ENCODE results near the gene KRT80.
"Not testable (repeated sequence)": the region's sequence is repeated elsewhere in the genome, so short reads cannot be mapped to it uniquely, and the experiment has no call there.

Gene KRT80

GRCh38 chr12:52191841-52192791 lies at the start of gene KRT80:
TSS of gene KRT80 (minus strand) at chr12:52192014. CDS start at chr12:52191902, 112 bp downstream.
- DNase-seq, result peak; percentile 70

GRCh38 chr12:52241205-52241842 lies 49.5 kb upstream of the KRT80 start:
- no peak for DNase-seq

DNA sequence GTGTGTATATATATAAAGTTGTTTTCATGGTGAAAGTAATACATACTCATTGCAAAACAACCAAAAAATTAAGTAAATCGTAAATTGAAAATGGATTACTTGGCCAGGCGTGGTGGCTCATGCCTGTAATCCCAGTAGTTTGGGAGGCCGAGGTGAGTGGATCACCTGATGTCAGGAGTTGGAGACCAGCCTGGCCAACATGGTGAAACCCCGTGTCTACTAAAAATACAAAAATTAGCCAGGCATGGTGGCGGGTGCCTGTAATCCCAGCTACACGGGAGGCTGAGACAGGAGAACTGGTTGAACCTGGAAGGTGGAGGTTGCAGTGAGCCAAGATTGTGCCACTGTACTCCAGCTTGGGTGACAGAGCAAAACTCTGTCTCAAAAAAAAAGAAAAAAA lies 48.4 kb upstream of the KRT80 start:
- DNase-seq, result not testable (repeated sequence)

DNA sequence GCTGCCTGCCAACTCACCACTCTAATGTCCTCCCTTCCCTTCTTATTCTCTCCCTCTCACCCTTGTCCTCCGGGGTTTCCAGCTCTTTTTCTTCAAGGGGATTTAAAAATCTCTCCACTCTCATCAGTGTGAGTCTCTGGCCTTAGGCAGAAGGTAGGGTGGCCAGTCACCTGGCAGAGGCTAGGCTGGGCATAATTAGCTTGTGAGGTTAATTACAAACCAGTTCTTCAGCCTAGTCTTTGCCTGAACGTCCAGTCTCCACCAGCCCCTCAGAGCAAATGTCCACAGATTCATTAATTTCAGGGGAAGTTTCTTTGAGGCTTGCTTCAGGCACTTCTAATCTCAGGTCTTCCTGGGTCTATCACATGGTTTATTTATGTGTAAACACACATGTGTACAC lies 48.0 kb upstream of the KRT80 start:
- DNase-seq, result no peak

- no peak for DNase-seq
These were observed 47.3 kb upstream of the KRT80 start for GRCh38 chr12:52238916-52239646.

GRCh38 chr12:52238207-52238840 lies 46.5 kb upstream of the KRT80 start:
- peak; percentile 25 for DNase-seq

GRCh38 chr12:52236386-52237050 lies 44.7 kb upstream of the KRT80 start:
- DNase-seq, result no peak

DNA sequence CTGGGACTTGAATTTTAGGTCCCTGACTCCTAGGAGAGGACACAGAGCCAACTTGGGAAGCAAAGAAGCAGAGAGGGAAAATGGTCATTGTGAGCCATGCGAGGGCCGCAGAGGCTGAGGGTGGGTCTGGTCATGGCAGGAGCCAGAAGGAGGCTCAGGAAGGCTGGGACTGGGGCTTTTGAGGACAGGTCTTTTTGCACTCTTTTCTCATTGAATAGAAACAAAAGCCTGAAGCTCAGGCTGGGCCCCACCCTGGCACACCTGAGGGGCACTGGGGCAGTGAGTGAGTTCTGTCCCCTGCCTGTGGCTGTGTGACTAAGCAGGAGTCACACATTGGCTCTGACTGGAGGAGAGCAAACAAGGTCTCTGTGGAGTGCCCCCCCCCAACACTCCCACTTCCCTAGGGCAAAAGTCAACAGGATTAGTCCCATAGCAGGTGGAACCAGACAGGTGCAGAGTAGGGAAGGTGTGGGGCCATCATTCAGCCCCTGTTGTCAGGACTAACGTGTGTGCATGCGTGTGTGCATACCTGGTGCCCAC lies 44.1 kb upstream of the KRT80 start:
- no peak for DNase-seq

DNA sequence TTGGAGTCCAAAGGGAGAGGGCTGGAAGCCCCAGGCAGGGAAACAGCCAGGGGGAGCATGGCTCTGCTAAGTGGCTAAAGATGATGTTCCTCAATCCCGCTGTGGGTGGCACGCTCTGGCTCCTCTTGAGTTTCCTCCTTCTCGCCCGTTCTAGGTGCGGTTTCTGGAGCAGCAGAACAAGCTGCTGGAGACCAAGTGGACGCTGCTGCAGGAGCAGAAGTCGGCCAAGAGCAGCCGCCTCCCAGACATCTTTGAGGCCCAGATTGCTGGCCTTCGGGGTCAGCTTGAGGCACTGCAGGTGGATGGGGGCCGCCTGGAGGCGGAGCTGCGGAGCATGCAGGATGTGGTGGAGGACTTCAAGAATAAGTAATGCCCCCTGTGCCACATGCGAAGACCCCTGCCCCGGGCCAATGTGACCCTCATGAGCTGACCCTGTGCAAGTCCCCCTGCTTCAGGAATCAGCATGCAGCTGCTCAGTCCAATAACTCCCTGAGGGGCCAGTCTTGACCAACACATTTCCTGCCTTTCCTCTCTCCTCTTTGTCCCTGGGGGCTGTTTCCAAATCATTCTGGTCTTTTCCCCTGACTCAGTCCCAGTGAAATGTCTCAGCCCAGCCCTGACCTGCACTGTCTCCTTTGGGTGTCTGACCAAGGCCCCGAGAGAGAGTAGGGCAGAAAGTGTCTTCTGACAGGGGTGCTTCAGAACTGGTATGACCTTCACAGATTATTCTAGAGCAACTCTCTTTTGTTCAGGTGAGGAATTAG lies 43.4 kb upstream of the KRT80 start:
- peak; percentile 27 for DNase-seq

DNA sequence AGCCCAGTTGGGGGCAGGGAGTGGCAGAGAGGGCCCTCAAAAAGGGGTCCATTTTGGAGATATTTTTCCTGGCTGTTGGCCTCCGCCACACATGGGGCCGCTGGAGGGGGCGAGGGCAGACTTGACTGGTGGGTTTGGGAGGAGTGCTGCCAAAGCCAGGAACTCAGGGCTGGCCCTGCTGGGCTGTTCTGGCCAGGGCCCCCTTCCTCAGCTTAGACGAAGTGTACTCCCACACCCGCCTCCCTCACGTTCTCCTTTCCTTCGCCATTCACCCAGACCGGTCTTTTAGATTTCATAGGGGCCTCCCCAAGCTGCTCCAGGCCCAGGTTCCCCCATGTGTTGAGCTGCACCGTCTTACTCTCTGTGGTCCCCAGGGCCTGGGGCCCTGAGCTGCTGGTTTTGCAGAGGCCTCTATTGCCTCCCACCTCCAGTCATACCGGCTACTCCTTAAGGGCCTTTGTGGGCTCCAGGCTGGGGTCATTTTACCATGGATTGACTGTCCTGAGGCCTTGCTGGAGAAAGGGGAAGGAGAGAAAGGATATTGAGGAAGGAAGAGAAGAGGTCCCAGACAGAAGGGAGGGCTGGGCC lies 42.5 kb upstream of the KRT80 start:
- DNase-seq, result peak; percentile 24

- DNase-seq, result no peak
These were observed 41.8 kb upstream of the KRT80 start for GRCh38 chr12:52233462-52234207.

DNA sequence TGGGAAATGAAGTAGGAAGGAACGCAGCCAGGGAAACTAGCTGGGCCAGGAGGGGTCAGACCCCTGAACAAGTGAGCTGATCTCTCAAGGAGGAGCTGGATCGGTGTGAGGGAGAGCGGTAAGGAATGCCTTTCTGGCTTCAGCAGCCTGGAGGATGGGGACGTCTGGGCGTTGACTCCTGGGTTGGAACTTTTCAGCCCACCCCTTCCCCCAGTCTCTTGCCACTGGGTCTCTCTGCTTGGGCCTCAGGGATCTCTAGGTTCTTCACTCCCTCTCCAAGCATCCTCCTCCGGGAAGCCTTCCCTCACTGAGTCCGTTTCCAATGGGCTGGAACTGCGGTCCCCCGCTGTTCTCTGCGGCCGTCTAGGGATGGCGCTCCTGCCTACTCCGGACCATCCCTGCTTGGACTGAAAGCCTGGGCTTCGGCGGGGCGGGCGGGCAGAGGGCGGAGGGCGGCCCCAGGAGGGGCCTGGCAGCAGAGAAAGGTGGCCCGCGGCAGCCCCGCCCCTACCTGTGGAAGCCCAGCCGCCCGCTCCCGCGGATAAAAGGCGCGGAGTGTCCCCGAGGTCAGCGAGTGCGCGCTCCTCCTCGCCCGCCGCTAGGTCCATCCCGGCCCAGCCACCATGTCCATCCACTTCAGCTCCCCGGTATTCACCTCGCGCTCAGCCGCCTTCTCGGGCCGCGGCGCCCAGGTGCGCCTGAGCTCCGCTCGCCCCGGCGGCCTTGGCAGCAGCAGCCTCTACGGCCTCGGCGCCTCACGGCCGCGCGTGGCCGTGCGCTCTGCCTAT lies 41.1 kb upstream of the KRT80 start, which contains the start of gene KRT7:
TSS of gene KRT7 (plus strand) at position 570 of the 788 bp plus-strand sequence. CDS start at position 624, 54 bp downstream.
- no peak for DNase-seq

DNA sequence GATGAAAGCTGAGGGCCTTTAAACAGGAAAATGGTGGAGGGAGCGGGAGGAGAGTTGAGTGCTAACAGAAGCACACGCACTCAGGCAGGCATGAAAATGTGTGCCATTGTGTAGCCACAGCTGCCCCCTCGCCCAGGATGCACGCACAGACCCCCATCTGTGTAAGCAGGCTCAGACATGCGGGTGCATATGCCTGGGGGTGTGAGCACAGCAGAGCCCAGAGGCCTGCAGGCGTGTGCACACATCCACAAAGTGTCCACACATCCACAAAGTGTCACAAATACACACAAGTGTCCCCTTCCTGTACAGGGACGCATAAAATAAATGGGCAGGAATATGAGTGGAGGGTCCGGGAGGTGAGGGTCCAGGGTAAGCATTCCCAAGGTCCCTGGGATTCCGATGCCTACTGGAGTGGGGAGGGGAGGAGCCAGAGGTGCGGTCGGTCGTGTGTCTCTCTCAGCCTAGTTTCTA lies 40.4 kb upstream of the KRT80 start:
- DNase-seq, result no peak

GRCh38 chr12:52231305-52232202 lies 39.7 kb upstream of the KRT80 start:
- DNase-seq, result no peak

DNA sequence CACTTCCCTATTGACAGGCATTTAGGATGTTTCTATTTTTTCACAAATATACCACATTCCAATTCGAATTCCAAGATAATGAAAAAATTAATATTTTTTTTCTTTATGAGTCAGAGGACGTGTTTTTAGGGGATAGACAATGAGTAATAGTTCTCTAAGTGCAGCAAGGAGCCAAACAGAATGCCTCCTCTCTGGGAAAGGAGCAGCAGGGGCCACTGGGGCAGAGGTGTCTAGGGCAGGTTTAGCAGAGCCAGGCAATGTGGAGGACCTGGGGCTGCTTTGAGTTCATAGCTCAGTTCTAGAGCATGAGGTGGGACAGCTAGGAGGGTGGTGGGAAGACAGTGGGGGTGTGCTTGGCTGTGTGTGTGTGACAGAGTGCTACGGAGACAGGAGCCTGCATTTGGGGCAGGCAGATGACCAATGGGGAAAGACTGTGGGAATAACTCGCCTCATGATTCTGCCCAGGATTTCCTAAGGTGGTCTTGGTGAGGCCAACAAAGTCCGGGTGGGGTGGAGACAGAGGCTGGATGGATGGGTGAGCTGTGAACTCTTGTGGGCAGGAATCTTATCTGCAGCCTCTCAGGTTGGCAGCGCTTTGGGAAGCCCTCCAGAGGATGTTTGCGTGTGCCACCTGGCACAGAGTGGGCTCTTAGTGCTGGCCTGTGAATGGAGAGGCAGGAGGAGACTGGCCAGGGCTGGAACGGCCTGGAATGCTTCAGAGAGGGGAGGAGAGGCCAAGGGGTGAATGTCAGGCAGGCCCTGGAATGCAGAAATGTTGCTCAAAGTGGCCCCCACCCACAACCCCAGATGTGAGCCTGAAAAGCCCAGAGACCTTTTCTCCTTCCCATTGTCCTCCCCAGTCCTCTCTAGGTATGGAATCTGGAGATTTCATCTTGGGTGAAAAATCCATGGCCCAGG lies 38.8 kb upstream of the KRT80 start:
- no peak for DNase-seq

DNA sequence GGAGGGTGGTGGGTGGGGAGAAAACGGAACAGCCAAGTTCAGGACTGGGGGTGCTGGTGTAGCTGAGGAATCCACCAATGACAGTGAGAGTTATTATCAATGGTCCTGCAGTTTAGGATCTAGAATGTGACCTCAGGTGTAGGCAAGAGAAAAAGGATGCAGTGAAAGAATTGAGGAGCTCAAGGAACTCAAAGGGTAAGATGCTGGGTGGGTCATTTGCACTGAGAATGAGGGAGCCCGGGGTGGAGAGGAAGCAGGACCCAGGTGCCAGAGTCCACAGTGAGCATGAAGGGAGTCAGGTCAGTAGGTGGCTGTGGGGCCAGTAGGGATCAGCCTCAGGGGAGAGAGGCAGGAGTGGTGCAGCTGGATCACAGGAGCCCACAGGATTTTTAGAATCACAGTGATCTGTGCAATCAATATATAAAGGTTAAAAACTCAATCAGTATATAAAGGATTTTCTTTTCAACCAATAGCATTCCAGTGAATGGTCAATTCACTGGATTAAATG lies 38.1 kb upstream of the KRT80 start:
- DNase-seq, result no peak

- DNase-seq, result no peak
These were observed 37.1 kb upstream of the KRT80 start for GRCh38 chr12:52228931-52229330.

Measured in inflammatory macrophage treated with lipopolysaccharide for 4 hours (primary cell).